Liver (tissue), 9 donors: ENCODE measurements around the gene MYO7B. TPM values are rescaled to one million over a fixed set of nuclear protein-coding genes. Genes with fewer than 3 reads are reported as not detected.

Source experiments
- DNase-seq: peaks from one replicate; pipeline ENCODE4 v3.0.0-alpha.2; 2017; ENCODE audit warnings: low spot score
- H3K27ac ChIP-seq, 2 donors: one replicate each; pipeline ENCODE4 v1.7.0; 2013; ENCODE audit warnings: inconsistent platforms in 2 of 2, low read length in 2 of 2, control low read depth in 1 of 2, low read depth in 1 of 2, mild to moderate bottlenecking in 1 of 2
- H3K27me3 ChIP-seq, 4 donors: one replicate each; pipeline versions ENCODE4 v1.6.1 to v1.7.0; 2013; ENCODE audit warnings: low read length in 3 of 4, inconsistent platforms in 1 of 4, mild to moderate bottlenecking in 1 of 4, moderate library complexity in 1 of 4; ENCODE audit not compliant: control insufficient read depth in 4 of 4, insufficient read depth in 4 of 4
- H3K36me3 ChIP-seq, 4 donors: one replicate each; pipeline versions ENCODE4 v1.6.1 to v1.7.0; 2013; ENCODE audit warnings: low read length in 3 of 4, mild to moderate bottlenecking in 3 of 4, low read depth in 1 of 4, moderate library complexity in 1 of 4; ENCODE audit not compliant: control insufficient read depth in 4 of 4, insufficient read depth in 3 of 4
- H3K4me1 ChIP-seq, 4 donors: one replicate each; pipeline versions ENCODE4 v1.6.1 to v1.7.0; 2013; ENCODE audit warnings: low read length in 3 of 4, mild to moderate bottlenecking in 3 of 4, moderate library complexity in 1 of 4; ENCODE audit not compliant: control insufficient read depth in 4 of 4, insufficient read depth in 4 of 4
- H3K4me3 ChIP-seq, 3 donors: one replicate each; pipeline versions ENCODE4 v1.6.1 to v1.7.0; 2013; ENCODE audit warnings: low read length in 3 of 3, control low read depth in 1 of 3, low read depth in 1 of 3, mild to moderate bottlenecking in 1 of 3
- H3K9ac ChIP-seq, 2 donors: one replicate each; pipeline ENCODE4 v1.7.0; 2013; ENCODE audit warnings: low read length in 2 of 2, mild to moderate bottlenecking in 2 of 2, moderate library complexity in 2 of 2, control low read depth in 1 of 2, low read depth in 1 of 2
- H3K9me3 ChIP-seq, 4 donors: one replicate each; pipeline versions ENCODE4 v1.6.1 to v1.7.0; 2013; ENCODE audit warnings: low read length in 3 of 4; ENCODE audit not compliant: control insufficient read depth in 4 of 4
- EGR1 ChIP-seq, 2 donors: IDR thresholded peaks; 2 replicates each; pipeline ENCODE4 v1.6.1; 2016 to 2018; ENCODE audit warnings: antibody characterized with exemption in 2 of 2, low read depth in 2 of 2
- FOXA1 ChIP-seq: IDR thresholded peaks from 2 replicates; pipeline ENCODE4 v1.6.1; 2016; ENCODE audit warnings: antibody characterized with exemption
- FOXA2 ChIP-seq: IDR thresholded peaks from 2 replicates; pipeline ENCODE4 v1.6.1; 2016; ENCODE audit warnings: antibody characterized with exemption
- GABPA ChIP-seq, 2 donors: IDR thresholded peaks in 1 of 2; conservative IDR thresholded peaks in 1 of 2; 2 replicates each; pipeline ENCODE4 v1.6.1; 2016; ENCODE audit warnings: antibody characterized with exemption in 2 of 2, mild to moderate bottlenecking in 1 of 2, moderate library complexity in 1 of 2
- HNF4A ChIP-seq, 2 donors: conservative IDR thresholded peaks; 2 replicates each; pipeline ENCODE4 v1.6.1; 2016; ENCODE audit warnings: antibody characterized with exemption in 2 of 2, mild to moderate bottlenecking in 2 of 2
- HNF4G ChIP-seq: IDR thresholded peaks from 2 replicates; pipeline ENCODE4 v1.6.1; 2016; ENCODE audit warnings: antibody characterized with exemption
- JUND ChIP-seq, 2 donors: IDR thresholded peaks; 2 replicates each; pipeline ENCODE4 v1.6.1; 2016; ENCODE audit warnings: antibody characterized with exemption in 2 of 2
- NR2F2 ChIP-seq: IDR thresholded peaks from 2 replicates; pipeline ENCODE4 v1.6.1; 2016; ENCODE audit warnings: antibody characterized with exemption
- RXRA ChIP-seq, 2 donors: IDR thresholded peaks; 2 replicates each; pipeline ENCODE4 v1.6.1; 2017 to 2018; ENCODE audit warnings: antibody characterized with exemption in 2 of 2, mild to moderate bottlenecking in 1 of 2
- SP1 ChIP-seq: IDR thresholded peaks from 2 replicates; pipeline ENCODE4 v1.6.1; 2018; ENCODE audit warnings: antibody characterized with exemption, mild to moderate bottlenecking
- TAF1 ChIP-seq: conservative IDR thresholded peaks from 2 replicates; pipeline ENCODE4 v1.6.1; 2016; ENCODE audit warnings: antibody characterized with exemption, mild to moderate bottlenecking
- YY1 ChIP-seq: IDR thresholded peaks from 2 replicates; pipeline ENCODE4 v1.6.1; 2016; ENCODE audit warnings: antibody characterized with exemption, mild to moderate bottlenecking
- WGBS: extraction: QIAGEN DNeasy Blood & Tissue Kit; methylation state at CpG from one replicate; pipeline ENCODE4 v1.1.7; 2013; 5-methylcytosine and 5-hydroxymethylcytosine counted together
- polyA plus RNA-seq, 2 donors: library from polyadenylated mRNA; stranded (reverse) in 1 of 2; unstranded in 1 of 2; fragments of 200-250 nt in 1 of 2; fragments of >200 nt in 1 of 2; fragmentation: Nextera tagmentation in 1 of 2; extraction: Ambion mirVana in 1 of 2; gene quantifications; one replicate each; pipeline versions ENCODE4 v1.2.1 to v1.2.3, GENCODE V29; 2013 to 2015
- total RNA-seq, 2 donors: library from RNA; depleted of rRNA; stranded (reverse); fragments of >200 nt; gene quantifications; one replicate each; pipeline ENCODE4 v1.2.3, GENCODE V29; 2014
- TF ChIP-seq, protein P1 (sequence below): IDR thresholded peaks from 2 replicates; pipeline ENCODE4 v1.6.1; 2016; ENCODE audit warnings: antibody characterized with exemption
- TF ChIP-seq, protein P2 (sequence below): IDR thresholded peaks from 2 replicates; pipeline ENCODE4 v1.6.1; 2016; ENCODE audit warnings: antibody characterized with exemption
- TF ChIP-seq, protein P3 (sequence below): IDR thresholded peaks from 2 replicates; pipeline ENCODE4 v1.6.1; 2016; ENCODE audit warnings: antibody characterized with exemption
- TF ChIP-seq, protein P4 (sequence below): IDR thresholded peaks from 2 replicates; pipeline ENCODE4 v1.6.1; 2016; ENCODE audit warnings: antibody characterized with exemption, mild to moderate bottlenecking
- donor health status: healthy.
- donor health status: healthy.
- donor health status: healthy.
- donor health status: healthy.
- donor health status: healthy.

The MYO7B gene
- total and polyA plus RNA-seq, 4 donors, result 0.15 to 1.1 (median 0.64) TPM

DNA sequence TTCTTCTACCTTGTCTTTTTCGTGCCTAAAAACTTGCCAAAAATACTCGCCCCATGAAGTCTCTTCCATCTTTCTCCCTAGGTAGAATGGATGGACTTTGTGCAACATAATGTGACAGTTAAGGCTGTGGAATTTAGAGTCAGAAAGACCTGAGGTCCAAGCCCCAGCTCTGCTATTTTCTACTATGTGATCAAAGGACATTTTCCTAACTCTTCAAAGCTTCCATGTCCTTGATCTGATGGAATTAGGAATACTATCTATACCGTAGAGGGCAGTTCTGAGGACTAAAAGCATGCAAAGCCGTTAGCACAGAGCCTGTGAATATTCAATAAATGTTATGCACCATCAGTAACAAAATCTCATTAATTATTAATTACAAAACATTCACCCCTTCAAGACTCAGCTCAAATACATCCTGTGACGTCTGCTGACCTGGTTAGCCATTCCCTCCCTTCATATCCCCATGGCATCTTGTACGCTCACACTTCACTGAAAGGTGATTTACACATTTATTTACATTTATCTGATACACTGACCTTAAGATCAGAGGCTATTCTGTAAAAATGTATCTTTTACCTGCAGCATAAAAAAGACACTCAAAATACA is 24.3 kb upstream of the MYO7B start:
- no peaks in the 10 kb centered on the region for H3K9me3 ChIP-seq
- H3K27ac ChIP-seq, result no peak overlapping the region
- TF ChIP-seq HNF4A (conservative IDR thresholded peaks at IDR 0.05) (no peak), JUND (IDR thresholded peaks at IDR 0.05) (no peak)
- TF ChIP-seq, protein P1, sequence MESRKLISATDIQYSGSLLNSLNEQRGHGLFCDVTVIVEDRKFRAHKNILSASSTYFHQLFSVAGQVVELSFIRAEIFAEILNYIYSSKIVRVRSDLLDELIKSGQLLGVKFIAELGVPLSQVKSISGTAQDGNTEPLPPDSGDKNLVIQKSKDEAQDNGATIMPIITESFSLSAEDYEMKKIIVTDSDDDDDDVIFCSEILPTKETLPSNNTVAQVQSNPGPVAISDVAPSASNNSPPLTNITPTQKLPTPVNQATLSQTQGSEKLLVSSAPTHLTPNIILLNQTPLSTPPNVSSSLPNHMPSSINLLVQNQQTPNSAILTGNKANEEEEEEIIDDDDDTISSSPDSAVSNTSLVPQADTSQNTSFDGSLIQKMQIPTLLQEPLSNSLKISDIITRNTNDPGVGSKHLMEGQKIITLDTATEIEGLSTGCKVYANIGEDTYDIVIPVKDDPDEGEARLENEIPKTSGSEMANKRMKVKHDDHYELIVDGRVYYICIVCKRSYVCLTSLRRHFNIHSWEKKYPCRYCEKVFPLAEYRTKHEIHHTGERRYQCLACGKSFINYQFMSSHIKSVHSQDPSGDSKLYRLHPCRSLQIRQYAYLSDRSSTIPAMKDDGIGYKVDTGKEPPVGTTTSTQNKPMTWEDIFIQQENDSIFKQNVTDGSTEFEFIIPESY, result no peak
- TF ChIP-seq, protein P2, sequence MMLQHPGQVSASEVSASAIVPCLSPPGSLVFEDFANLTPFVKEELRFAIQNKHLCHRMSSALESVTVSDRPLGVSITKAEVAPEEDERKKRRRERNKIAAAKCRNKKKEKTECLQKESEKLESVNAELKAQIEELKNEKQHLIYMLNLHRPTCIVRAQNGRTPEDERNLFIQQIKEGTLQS, result no peak
- peaks cover 1 to 14% (median 10%) of the 10 kb centered on the region in 4 donors for H3K4me1 ChIP-seq
- peaks cover 4 to 16% (median 8%) of the 10 kb centered on the region in 4 donors for H3K36me3 ChIP-seq
- H3K4me3 ChIP-seq, result no peak overlapping the region
- no peaks in the 10 kb centered on the region for H3K27me3 ChIP-seq
- 88% methylated on average over 6 of the region's 6 CpGs for WGBS
- H3K9ac ChIP-seq, result no peak overlapping the region
- no peak for DNase-seq

DNA sequence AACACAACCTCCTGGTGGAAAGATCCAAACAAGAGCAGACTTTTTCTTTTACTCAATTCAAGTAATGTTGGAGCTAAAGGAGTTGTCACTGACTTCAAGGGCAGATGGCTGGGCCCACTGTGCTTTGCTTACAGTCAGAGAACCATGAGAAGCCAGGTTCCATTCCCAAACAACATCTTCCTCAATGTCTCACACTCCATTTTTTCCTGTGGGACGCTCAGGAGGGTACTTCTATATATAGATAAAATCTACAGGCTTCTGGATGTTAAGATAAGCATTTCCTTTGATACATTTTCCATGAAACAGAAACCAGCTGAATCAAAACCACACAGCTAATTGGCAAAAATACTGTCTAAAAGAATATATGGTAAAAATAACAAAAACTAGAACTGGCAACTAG is 23.6 kb upstream of the MYO7B start:
- Histone ChIP-seq H3K36me3 (peaks cover 4 to 16% (median 12%) of the 10 kb centered on the region in 4 donors), H3K4me3 (no peak overlapping the region), H3K9me3 (no peaks in the 10 kb centered on the region), H3K27me3 (no peaks in the 10 kb centered on the region), H3K9ac (no peak overlapping the region), H3K27ac (no peak overlapping the region), H3K4me1 (peaks cover 1 to 14% (median 10%) of the 10 kb centered on the region in 4 donors)
- TF ChIP-seq, protein P3, sequence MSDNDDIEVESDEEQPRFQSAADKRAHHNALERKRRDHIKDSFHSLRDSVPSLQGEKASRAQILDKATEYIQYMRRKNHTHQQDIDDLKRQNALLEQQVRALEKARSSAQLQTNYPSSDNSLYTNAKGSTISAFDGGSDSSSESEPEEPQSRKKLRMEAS, result no peak
- no peak for TF ChIP-seq HNF4G
- no peak for TF ChIP-seq JUND (IDR thresholded peaks at IDR 0.05)
- TF ChIP-seq RXRA (IDR thresholded peaks at IDR 0.05), result no peak
- no peak for TF ChIP-seq FOXA2
- no peak for TF ChIP-seq YY1
- TF ChIP-seq HNF4A (conservative IDR thresholded peaks at IDR 0.05), result no peak
- no peak for TF ChIP-seq TAF1
- TF ChIP-seq, protein P4, sequence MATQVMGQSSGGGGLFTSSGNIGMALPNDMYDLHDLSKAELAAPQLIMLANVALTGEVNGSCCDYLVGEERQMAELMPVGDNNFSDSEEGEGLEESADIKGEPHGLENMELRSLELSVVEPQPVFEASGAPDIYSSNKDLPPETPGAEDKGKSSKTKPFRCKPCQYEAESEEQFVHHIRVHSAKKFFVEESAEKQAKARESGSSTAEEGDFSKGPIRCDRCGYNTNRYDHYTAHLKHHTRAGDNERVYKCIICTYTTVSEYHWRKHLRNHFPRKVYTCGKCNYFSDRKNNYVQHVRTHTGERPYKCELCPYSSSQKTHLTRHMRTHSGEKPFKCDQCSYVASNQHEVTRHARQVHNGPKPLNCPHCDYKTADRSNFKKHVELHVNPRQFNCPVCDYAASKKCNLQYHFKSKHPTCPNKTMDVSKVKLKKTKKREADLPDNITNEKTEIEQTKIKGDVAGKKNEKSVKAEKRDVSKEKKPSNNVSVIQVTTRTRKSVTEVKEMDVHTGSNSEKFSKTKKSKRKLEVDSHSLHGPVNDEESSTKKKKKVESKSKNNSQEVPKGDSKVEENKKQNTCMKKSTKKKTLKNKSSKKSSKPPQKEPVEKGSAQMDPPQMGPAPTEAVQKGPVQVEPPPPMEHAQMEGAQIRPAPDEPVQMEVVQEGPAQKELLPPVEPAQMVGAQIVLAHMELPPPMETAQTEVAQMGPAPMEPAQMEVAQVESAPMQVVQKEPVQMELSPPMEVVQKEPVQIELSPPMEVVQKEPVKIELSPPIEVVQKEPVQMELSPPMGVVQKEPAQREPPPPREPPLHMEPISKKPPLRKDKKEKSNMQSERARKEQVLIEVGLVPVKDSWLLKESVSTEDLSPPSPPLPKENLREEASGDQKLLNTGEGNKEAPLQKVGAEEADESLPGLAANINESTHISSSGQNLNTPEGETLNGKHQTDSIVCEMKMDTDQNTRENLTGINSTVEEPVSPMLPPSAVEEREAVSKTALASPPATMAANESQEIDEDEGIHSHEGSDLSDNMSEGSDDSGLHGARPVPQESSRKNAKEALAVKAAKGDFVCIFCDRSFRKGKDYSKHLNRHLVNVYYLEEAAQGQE, result no peak
- no peak for DNase-seq
- 73% methylated on average over 1 of the region's 1 CpG for WGBS

DNA sequence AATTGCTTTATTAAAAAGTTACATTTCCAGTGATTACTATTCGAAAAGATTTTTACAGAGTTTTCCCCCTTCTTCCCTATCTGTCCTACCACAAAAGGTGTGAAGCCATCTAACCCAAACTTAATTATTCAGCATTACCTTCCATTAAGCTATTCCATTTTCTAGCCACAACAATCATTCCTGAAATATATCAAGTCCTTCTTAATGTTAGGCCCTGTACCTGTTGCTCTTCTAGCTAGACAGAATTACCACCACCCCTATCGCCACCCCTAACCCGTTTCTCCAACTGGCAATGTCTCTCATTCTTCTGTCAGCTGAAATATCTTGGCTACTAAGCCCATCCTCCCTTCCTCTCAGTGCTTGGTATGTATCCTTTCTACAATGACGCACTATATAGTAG is 23.1 kb upstream of the MYO7B start:
- WGBS, result 96% methylated on average over 4 of the region's 4 CpGs
- Histone ChIP-seq H3K4me3 (no peak overlapping the region), H3K4me1 (peaks cover 1 to 14% (median 10%) of the 10 kb centered on the region in 4 donors), H3K27me3 (no peaks in the 10 kb centered on the region), H3K27ac (no peak overlapping the region), H3K36me3 (peaks cover 4 to 16% (median 14%) of the 10 kb centered on the region in 4 donors), H3K9me3 (no peaks in the 10 kb centered on the region), H3K9ac (no peak overlapping the region)
- DNase-seq, result no peak
- TF ChIP-seq, protein P2, result no peak
- TF ChIP-seq, protein P1, result no peak
- TF ChIP-seq FOXA1 (no peak), HNF4G (no peak), NR2F2 (no peak), JUND (IDR thresholded peaks at IDR 0.05) (no peak), TAF1 (no peak), HNF4A (conservative IDR thresholded peaks at IDR 0.05) (no peak), FOXA2 (no peak), EGR1 (IDR thresholded peaks at IDR 0.05; ENCODE audit: low read depth in 2 of 2) (no peak), SP1 (no peak), GABPA (IDR thresholded peaks at IDR 0.05 in 1 of 2, conservative IDR thresholded peaks at IDR 0.05 in 1 of 2) (no peak), YY1 (no peak)
- TF ChIP-seq, protein P3, result no peak
